Activated T-cell treated with anti-CD3 and anti-CD28 coated beads, Interleukin-2, amount 50 U/mL, for 4 hours (primary cell): ENCODE measurements around the gene CLMP. TPM values are rescaled to one million over a fixed set of nuclear protein-coding genes. Genes with fewer than 3 reads are reported as not detected.

ENCODE experiments used
- ATAC-seq, 2 donors: fragments of 200-7000 bp; cut with Tn5 transposase; one replicate each; pipeline ENCODE4 v1.10.0; 2021
- DNase-seq: peaks from one replicate; pipeline ENCODE4 v3.0.0-alpha.2; 2020
- H3K27me3 Mint-ChIP-seq: one replicate; pipeline ENCODE4 v1.8.0; 2021; ENCODE audit warnings: low read depth, mixed read lengths
- H3K36me3 Mint-ChIP-seq: one replicate; pipeline ENCODE4 v1.8.0; 2022; ENCODE audit warnings: mixed read lengths; ENCODE audit not compliant: insufficient read depth
- H3K4me1 Mint-ChIP-seq: one replicate; pipeline ENCODE4 v1.8.0; 2021; ENCODE audit warnings: low read depth, mixed read lengths
- H3K4me3 Mint-ChIP-seq: one replicate; pipeline ENCODE4 v1.8.0; 2021; ENCODE audit warnings: mild to moderate bottlenecking, moderate library complexity, mixed read lengths
- H3K9me3 Mint-ChIP-seq: one replicate; pipeline ENCODE4 v1.8.0; 2021; ENCODE audit warnings: mixed read lengths
- total RNA-seq, 3 donors: library from RNA; stranded (reverse); gene quantifications; one replicate each; pipeline ENCODE4 v1.2.1, GENCODE V29; 2021

The CLMP gene
- total RNA-seq, 3 donors from 2014 or later = 0.11 to 0.25 (median 0.11) TPM

- Mint-ChIP-seq H3K4me3 (no peak overlapping the region), H3K27me3 (peaks cover 7% of the 10 kb centered on the region), H3K36me3 (no peaks in the 10 kb centered on the region), H3K4me1 (no peaks in the 10 kb centered on the region), H3K9me3 (no peaks in the 10 kb centered on the region)
- ATAC-seq (no peak), DNase-seq (no peak)
These were observed 160.5 kb downstream of the CLMP start for GRCh38 chr11:123034597-123034996.

- Mint-ChIP-seq H3K9me3 (no peaks in the 10 kb centered on the region), H3K4me1 (no peaks in the 10 kb centered on the region), H3K27me3 (peaks cover 7% of the 10 kb centered on the region), H3K36me3 (no peaks in the 10 kb centered on the region), H3K4me3 (no peak overlapping the region)
- no peak for ATAC-seq
- DNase-seq = no peak
These were observed 161.2 kb downstream of the CLMP start for GRCh38 chr11:123033895-123034294.

- Mint-ChIP-seq H3K4me1 (no peaks in the 10 kb centered on the region), H3K4me3 (no peak overlapping the region), H3K27me3 (peaks cover 2% of the 10 kb centered on the region), H3K36me3 (no peaks in the 10 kb centered on the region), H3K9me3 (no peaks in the 10 kb centered on the region)
- no peak for DNase-seq
- ATAC-seq = no peak
These were observed 164.5 kb downstream of the CLMP start for GRCh38 chr11:123030517-123030916.

GRCh38 chr11:123020968-123021367 lies 174.1 kb downstream of the CLMP start:
- ATAC-seq (peak; percentile 66 to 71), DNase-seq (peak; percentile 7)
- Mint-ChIP-seq H3K27me3 (peaks cover 3% of the 10 kb centered on the region), H3K4me3 (no peak overlapping the region), H3K36me3 (no peaks in the 10 kb centered on the region), H3K4me1 (peaks cover 6% of the 10 kb centered on the region), H3K9me3 (no peaks in the 10 kb centered on the region)

Other genes starting within 250 kb of the CLMP start
- gene BSX, start 213.4 kb downstream of the CLMP start, total RNA-seq = not detected
- gene HSPA8, start 133.1 kb downstream of the CLMP start, total RNA-seq = 1,000 to 10,000 TPM; 3,255 to 3,669 (median 3,417) TPM
- gene GRAMD1B, start 235.0 kb upstream of the CLMP start, total RNA-seq = 10 to 100 TPM; 20.2 to 24.4 (median 23.7) TPM